NCI-H2171 treated with DMSO at 0.1 percent for 48 hours (cell line): Measurements from ENCODE around the gene OR10P1.

Source experiments
- DNase-seq: peaks from one replicate; lab custom pipeline; 2025; lab: John Stamatoyannopoulos, UW

Gene OR10P1

DNA sequence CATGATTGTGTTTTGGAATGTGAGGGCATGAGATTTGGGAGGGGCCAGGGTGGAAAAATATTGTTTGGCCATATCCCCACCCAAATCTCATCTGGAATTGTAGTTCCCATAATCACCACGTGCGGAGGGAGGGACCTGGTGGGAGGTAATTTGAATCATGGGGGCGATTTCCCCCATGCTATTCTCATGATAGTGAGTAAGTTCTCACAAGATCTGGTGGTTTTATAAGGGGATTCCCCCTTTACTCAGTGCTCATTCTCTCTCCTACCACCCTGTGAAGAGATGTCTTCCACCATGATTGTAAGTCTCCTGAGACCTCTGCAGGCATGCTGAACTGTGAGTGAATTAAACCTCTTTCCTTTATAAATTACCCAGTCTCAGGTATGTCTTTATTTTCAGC is 15.7 kb downstream of the OR10P1 start:
- DNase-seq, result no peak

DNA sequence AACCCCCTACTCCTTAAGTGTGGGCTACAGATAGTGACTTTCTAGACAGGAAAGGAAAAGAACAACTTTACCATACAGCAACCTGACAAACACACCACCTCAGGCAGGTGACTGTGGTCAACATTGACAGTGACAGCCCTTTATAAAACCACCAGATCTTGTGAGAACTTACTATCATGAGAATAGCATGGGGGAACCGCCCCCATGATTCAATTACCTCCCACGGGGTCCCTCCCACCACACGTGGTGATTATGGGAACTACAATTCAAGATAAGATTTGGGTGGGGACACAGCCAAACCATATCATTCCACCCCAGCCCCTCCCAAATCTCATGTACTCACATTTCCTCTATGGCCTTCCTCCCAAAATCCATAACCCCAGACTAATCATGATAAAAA is 16.3 kb downstream of the OR10P1 start:
- DNase-seq, result no peak

DNA sequence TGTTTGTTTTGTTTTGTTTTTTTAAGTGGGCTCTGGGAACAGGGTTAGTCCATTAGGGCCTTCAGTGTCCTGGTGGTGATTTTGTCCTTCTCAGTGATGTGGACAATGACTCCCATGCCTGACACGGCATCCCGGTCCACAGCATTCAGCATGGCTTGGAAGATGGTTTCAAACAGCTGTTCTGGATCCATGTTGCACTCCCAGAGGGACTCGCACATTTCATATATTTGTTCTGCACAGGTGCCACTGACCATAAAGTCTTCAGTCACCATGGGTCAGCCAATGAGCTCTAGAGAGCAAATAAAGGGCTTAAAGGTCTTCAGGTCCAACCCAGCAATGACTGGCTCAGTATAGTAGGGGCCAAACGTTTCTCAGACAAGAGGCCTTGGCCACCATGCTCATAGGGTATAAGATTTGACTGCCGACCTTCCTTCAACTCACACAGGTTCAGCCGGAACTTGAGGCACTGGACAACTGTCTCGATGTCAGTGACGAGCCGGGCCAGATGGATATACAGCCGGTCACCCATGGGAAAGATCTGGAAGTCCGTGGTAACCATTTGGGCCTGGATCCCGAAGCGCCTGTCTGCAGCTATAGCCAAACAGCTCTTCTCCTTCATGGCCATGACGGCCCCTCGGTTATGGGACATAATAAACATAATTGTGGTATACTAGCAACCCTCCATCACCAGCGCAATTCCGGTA is 18.0 kb downstream of the OR10P1 start:
- DNase-seq, result no peak

DNA sequence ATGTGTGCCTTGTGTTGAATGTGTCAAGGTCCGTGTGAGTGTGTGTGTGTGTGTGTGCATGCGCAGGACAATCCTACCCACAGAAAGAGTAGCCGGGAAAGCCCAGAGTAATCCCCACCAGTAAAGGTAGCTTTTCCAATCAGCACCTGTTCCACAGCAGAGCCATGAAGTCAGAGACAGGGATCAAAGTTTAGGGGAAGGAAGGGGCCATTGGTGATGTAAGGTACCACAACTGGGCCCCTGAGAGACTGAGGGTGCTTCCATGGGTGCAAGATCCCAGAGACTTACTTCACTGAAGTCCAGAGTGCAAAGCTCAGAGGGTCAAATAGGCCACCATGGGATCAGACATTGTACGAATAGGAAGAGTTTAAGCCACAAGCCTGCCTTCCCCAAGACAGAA is 20.5 kb downstream of the OR10P1 start:
- DNase-seq, result no peak

DNA sequence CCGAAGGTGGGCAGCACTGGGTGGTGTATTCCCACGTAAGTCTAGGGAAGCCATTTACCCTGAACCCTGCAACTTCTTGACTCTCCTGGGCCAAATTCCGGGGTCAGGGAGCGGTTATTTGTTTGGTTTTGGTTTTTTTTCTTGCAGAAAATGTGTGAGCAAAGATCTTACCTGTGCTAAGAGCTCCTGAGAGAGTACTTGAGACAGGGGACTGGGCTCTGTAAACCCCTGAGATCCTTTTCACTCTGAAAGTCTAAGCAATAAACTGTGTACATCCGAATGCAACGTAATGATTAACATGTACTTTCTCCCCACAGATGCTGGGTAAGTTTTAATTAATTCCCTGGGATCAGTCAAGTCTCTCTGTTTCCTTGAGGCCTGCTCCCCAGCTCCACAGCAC is 21.5 kb downstream of the OR10P1 start:
- no peak for DNase-seq

DNA sequence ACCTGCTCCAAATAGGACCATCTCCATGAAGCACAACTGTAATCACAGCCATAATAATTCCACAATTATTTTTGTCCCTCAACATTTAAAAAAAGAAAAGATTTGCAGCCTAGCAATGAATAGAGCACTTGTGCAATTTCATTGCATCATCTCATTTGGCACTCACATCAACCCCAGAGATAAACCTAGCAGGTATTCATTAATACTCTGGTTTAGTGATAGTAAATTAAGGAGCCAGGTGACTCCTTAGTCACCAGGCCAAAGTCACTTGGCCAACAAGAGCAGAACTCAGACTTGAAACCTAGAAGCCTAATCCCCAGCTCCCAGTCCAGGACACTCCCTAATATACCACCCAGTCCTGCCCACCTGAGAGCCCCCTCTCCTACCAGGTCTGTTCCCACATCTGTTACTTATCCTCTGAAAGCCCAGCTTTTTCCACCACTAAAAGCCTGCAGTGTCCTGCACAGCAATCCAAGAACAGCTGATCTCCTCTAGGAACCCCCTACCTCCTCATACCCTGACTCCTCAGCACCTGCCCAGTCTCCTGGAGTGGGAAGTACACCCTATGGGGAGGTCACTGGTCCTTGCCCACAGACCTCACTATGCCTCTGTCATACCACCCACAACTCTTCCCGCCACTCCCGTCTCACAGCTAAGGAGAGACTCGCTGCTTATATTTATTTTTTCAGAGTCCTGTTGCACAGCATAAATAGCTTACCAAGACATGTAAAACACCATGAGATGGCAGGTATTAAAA is 22.1 kb downstream of the OR10P1 start:
- DNase-seq, result no peak

DNA sequence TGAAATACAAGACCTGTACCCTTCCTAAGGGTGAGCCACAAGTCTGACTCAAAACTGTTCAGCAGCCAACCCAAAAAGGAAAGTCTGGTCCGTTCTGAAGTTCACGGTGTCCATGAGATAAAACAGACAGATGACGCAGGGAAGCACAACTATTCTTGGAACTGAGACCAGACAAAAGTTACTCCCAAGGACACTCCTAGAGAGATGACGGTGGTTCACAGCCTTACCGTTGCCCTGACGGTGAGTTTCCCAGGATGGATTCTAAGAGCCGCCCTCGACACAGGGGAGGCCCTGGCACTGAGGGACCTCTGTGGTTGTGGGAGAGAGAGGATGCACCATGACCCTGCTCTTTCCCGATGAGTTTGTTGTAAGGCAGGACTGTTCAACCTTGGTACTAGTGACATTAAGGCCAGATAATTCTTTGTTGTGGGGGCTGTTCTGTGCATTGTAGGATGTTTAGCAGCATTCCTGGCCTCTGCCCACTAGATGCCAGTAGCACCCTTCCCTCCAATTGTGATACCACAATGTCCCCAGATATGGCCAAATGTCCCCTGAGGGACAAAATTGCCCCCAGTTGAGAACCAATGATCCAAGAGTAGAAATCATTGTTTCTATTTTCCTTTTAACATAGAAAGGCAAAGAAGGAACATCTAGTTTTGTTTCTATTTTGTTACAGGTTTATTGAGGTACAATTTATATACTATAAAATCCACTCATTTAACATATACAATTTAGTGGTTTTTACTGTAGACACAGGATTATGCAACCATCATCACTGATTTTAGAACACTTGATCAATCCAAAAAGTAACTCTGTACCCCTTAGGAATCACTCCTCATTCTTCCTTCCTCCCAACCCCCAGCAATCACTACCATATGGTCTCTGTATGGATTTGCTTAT is 23.0 kb downstream of the OR10P1 start:
- peak; percentile 22 for DNase-seq

DNA sequence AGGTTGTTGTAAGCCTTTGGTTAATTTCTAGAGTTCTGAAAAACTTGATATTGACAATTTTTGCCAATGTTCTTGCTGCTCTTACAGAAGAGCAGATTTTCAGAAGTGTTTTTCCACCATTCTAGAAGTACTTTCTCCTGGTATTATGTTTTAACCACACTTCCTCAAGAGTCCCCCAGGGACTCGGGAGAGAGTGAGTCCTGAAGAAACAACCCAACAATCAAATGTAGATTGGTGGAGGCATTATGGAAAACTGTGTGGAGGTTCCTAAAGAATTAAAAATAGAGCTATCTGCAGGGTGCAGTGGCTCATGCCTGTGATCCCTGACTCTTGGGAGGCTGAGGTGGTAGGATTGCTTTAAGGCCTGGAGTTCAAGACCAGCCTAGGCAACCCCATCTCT is 26.7 kb downstream of the OR10P1 start:
- no peak for DNase-seq

DNA sequence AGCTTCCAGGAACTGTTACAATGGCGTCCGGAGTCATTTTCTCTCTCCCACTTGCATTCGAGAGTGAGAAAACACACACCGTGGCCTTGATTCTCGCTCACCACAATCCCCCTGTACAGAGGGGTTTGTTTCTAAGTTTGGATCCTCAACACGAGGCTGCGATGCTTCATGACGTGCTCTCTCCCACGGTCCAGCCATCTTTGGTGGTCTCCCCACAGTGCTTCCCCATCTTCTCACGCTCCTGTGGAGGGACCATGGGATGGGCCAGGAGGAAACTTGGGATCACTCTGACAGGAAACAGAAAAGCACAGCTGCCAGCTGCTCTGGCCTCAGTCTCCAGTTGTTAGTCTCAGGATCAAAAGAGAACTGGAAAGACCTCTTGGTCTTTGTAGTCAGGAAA is 28.1 kb downstream of the OR10P1 start:
- DNase-seq, result no peak

DNA sequence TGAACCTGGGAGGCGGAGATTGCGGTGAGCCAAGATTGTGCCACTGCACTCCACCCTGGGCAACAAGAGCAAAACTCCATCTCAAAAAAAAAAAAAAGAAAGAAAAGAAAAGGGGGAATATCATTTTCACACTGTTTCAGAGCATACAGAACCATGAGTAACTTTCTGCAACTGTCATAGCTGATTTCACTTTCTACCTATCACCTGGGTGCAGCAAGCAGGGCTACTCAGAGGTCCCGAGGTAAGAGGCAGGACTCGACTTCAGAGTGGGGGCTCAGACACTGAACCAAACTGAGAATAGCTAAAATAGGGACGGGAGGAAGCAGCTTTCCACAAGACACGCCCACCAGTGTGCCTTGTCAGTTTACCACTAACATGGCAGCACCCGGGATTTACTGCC is 29.8 kb downstream of the OR10P1 start:
- DNase-seq, result no peak

DNA sequence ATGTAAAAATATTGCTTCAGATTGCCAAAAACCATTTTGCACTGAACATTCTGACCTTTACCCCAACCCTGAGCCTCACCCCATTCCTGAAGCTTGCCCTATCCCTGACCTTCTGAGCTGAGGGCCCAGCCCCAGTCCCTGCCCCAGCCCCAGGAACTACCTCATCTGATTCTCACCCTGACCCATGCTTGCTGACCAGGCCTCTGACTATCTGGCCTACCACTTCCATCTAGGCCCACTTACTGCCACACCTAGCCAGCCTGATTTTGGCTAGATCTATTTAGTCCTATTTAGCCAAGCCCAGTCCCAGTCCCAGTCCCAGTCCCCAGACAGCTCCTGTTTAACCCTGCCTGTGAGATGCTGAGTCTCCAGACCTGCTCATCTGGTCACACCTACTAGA is 33.6 kb downstream of the OR10P1 start:
- no peak for DNase-seq

DNA sequence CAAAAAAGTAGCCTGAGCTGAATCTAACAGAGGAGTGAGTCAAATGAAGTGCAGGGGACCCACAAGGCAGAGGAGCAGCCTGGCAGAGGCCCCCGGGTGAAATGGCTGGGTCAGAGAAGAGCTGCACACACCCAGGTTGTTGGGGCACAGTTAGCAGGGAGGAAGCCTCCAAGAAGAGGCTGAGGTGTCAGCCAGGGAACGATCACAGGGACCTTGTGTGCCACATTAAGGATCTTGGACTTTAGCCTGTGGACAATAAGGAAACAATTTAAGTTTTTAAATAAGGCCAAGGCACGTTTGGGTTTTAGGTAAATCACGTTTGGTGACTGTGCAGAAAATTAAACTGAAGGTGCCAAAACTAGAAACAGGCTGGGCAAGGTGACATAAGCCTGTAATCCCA is 35.1 kb downstream of the OR10P1 start:
- no peak for DNase-seq

DNA sequence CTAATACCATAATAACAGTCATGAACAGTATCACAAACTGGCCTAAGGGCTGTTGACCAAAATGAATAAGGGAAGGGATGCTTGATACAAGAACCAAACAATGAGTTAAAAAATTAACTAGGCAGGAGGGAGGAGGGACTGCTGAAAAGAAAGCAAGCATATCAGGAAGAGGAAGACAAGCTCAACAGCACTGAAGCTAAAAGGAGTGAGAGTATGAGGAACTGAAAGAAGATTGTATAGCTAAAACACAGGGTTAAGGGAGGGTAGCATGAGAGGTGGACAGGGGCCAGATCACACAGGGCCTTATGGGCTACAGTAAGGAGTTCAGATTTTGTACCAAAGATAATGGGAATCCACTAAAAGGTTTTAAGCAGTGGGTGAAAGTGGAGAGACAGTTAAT is 36.9 kb downstream of the OR10P1 start:
- no peak for DNase-seq

DNA sequence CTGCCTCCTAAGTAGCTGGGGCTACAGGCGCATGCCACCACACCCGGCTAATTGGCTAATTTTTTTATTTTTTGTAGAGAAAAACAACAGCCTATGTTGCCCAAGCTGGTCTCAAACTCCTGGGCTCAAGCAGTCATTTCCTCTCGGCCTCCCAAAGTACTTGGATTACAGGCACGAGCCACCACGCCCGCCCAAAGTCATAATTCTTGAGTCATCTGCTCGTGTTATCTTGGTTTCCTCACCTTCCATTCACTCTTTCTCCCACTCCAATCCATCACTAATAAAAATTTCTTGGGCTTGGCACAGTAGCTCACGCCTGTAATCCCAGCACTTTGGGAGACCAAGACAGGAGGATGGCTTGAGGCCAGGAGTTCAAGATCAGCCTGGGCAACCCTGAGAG is 39.0 kb downstream of the OR10P1 start:
- DNase-seq, result no peak

DNA sequence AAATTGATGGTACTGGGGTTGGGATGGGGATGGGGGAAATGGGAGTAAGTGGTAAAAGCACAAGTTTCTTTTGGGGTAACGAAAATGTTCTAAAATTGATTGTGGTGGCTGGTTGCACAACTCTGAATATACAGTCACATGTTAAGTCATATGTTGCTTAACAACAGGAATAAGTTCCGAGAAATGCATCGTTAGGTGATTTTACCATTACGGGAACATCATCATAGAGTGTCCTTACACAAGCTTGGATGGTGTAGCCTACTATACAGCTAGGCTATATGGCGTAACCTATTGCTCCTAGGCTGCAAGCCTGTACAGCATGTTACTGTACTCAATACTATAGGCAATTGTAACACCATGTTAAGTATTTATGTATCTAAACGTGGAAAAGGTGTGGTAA is 40.0 kb downstream of the OR10P1 start:
- DNase-seq, result no peak

DNA sequence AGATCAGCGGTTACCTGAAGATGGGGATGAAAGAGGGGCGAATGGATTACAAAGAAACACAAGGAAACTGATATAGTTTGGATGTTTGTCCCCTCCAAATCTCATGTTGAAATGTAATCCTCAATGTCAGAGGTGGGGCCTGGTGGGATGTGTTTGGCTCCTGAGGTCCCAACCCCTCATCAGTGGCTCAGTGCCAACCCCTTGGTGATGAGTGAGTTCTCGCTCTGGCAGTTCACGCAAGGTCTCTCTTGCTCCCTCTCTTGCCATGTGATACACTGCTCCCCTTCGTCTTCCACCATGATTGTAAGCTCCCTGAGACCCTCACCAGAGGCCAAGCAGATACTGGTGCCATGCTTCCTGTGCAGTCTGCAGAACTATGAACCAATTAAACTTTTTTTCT is 43.0 kb downstream of the OR10P1 start:
- no peak for DNase-seq

DNA sequence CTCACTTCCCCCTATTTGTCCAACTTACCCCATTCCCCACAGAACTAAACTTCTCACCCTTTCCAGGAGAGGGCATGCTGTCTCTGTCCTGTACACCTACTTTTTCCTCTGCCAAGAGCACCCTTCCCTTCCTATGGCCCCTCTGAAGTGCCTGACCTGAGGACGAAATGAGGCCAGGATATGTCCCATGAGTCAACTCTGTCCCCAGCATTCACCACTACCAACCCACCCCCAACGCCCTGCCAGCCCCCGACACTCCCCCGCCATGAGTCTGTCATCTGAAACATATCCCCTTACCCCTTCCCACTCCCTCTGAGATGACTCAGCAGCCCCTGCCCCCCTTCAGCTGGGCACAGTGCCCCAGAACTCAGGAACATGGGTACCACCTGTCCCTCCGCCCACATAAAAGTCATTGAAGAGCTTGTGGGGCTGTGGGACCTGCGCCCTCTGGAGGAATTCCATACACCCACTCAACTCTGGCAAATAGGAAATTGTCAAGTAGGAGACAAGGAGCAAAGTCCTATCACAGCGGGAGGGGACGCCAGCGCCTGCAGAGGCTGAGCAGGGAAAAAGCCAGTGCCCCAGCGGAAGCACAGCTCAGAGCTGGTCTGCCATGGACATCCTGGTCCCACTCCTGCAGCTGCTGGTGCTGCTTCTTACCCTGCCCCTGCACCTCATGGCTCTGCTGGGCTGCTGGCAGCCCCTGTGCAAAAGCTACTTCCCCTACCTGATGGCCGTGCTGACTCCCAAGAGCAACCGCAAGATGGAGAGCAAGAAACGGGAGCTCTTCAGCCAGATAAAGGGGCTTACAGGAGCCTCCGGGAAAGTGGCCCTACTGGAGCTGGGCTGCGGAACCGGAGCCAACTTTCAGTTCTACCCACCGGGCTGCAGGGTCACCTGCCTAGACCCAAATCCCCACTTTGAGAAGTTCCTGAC is 44.7 kb downstream of the OR10P1 start:
- DNase-seq, result peak; percentile 65

DNA sequence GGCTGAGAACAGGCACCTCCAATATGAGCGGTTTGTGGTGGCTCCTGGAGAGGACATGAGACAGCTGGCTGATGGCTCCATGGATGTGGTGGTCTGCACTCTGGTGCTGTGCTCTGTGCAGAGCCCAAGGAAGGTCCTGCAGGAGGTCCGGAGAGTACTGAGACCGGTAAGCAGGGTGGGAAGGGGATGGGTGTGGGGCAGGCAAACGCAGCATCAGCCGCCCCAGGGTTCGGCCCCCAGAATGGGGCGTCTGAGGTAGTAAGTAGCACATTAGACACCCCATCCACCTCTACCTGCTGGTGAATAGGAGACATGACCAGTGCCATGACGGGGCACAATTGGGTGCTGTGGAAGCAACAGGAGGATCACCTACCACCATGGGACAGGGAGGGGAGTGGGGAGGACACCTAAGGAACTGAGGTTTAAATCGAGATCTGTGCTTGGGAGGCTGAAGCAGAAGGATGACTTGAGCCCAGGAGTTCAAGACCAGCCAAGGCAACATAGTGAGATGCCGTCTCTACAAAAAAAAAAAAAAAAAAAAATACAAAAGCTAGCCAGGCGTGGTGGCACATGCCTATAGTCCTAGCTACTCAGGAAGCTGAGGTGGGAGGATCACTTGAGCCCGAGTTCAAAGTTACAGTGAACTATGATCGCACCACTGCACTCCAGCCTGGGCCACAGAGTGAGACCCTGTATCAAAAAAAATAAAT is 45.5 kb downstream of the OR10P1 start:
- no peak for DNase-seq

DNA sequence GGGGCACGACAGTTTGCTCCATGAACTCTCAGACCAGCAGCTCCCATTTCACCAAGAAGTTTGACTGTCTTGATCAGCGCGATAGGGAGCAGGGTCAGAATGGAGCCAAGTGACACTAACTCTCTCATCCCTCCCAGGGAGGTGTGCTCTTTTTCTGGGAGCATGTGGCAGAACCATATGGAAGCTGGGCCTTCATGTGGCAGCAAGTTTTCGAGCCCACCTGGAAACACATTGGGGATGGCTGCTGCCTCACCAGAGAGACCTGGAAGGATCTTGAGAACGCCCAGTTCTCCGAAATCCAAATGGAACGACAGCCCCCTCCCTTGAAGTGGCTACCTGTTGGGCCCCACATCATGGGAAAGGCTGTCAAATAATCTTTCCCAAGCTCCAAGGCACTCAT is 47.0 kb downstream of the OR10P1 start:
- DNase-seq, result no peak

DNA sequence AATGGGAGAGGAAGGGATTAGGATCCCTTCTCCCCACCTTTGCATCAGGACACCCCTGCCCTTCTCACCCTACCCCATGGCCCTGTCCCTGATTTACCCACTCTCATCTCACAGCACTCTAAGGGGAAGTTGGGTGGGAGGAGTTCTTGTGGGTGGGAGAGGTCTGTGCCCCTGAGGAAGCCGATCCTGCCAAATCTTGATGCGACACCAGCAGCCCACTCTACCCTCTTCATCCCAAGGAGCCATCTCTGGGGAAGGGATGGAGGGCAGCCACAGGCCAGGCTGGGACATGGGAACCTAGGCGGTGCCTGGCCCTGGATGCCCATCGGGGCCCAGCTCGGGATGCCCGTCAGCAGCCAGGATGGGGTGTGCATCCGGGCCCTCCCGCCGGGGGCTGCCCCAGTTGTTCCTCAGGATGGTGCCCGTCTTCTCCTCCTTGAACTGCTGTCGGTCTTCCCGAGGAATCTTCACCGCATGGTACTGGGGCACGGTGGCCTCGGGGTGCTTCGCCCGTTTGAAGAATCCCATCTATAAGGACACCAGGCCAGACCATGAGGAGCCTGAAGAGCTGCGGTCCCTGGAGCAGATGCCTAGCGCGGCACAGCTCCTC is 48.2 kb downstream of the OR10P1 start:
- no peak for DNase-seq

DNA sequence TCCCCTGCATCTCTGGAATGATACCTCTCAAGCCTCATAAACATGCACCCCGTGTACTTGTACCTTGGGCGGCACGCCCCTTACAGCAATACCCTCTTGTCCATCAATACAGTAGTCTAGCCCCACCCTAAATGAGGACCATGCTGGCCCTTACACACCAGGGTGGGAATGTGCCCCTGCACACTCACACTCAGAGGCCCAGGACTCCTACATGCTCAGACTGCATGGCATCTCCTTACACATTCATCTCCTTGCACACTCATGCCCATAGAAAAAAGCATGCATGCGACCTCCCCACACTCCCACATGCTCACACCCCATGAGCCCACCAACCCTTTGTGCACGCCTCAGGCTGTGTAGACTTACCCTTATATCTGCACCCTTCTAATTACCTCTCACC is 49.0 kb downstream of the OR10P1 start:
- no peak for DNase-seq
